HEK293 (cell line): ENCODE results near the gene SYNGAP1.
A peak's percentile ranks its signal among the peaks of the same experiment; 100 is the strongest.

Experiments
- CTCF ChIA-PET: fragments of 350-600 bp; formaldehyde crosslinking; extraction: SDS; loops from one replicate; lab custom pipeline; 2021; ENCODE audit warnings: antibody characterized with exemption; lab: Yijun Ruan, JAX
- POLR2A ChIA-PET: fragments of 300-600 bp; formaldehyde crosslinking; extraction: SDS; loops from one replicate; lab custom pipeline; 2020; ENCODE audit warnings: antibody characterized with exemption, inconsistent platforms; lab: Yijun Ruan, JAX
- H3K27ac ChIP-seq: fragments of 200-500 bp; sonication (Bioruptor generic); 2 replicates; pipeline ENCODE4 v1.5.1; 2014; ENCODE audit warnings: low read depth, low read length, control low read depth, inconsistent platforms; ENCODE audit errors: extremely low read depth
- H3K36me3 ChIP-seq, 2 experiments: fragments of 200-500 bp in 1 of 2; sonication (Bioruptor generic) in 1 of 2; 1 replicate in 1 of 2; 2 replicates in 1 of 2; pipeline ENCODE4 v1.5.1; 2014 to 2017; ENCODE audit warnings: inconsistent platforms in 2 of 2, low read length in 2 of 2; ENCODE audit not compliant: control insufficient read depth in 2 of 2, insufficient read depth in 1 of 2
- H3K4me1 ChIP-seq: fragments of 200-500 bp; sonication (Bioruptor generic); 2 replicates; pipeline ENCODE4 v1.5.1; 2014; ENCODE audit warnings: mild to moderate bottlenecking, low read length, inconsistent platforms; ENCODE audit not compliant: control insufficient read depth, insufficient read depth
- H3K4me3 ChIP-seq: 2 replicates; pipeline ENCODE4 v1.5.1; 2011; ENCODE audit warnings: low read depth, mild to moderate bottlenecking, control low read depth, low read length, moderate library complexity
- H3K9me3 ChIP-seq: fragments of 200-500 bp; sonication (Bioruptor generic); 2 replicates; pipeline ENCODE4 v1.5.1; 2014; ENCODE audit warnings: low read depth, low read length, inconsistent platforms; ENCODE audit not compliant: control insufficient read depth, insufficient read depth
- BCL11A ChIP-seq: fragments of 450-650 bp; formaldehyde crosslinking; IDR thresholded peaks from 2 replicates; pipeline ENCODE4 v1.5.1; 2016; ENCODE audit warnings: low read depth, missing biosample characterization, missing genetic modification characterization
- BCL11B ChIP-seq: fragments of 450-650 bp; formaldehyde crosslinking; IDR thresholded peaks from 2 replicates; pipeline ENCODE4 v1.5.1; 2016; ENCODE audit warnings: low read depth, missing biosample characterization, missing genetic modification characterization
- GLI4 ChIP-seq: fragments of 450-650 bp; formaldehyde crosslinking; IDR thresholded peaks from 2 replicates; pipeline ENCODE4 v1.5.1; 2016; ENCODE audit warnings: missing biosample characterization, missing genetic modification characterization
- KLF7 ChIP-seq: fragments of 450-650 bp; formaldehyde crosslinking; IDR thresholded peaks from 2 replicates; pipeline ENCODE4 v1.5.1; 2016; ENCODE audit warnings: missing biosample characterization, missing genetic modification characterization, borderline replicate concordance
- KLF8 ChIP-seq: fragments of 450-650 bp; formaldehyde crosslinking; IDR thresholded peaks from 2 replicates; pipeline ENCODE4 v1.5.1; 2016; ENCODE audit warnings: missing biosample characterization, missing genetic modification characterization
- KLF9 ChIP-seq: fragments of 450-650 bp; formaldehyde crosslinking; IDR thresholded peaks from 2 replicates; pipeline ENCODE4 v1.5.1; 2016; ENCODE audit warnings: missing biosample characterization, missing genetic modification characterization, low read depth
- REPIN1 ChIP-seq: fragments of 450-650 bp; formaldehyde crosslinking; IDR thresholded peaks from 2 replicates; pipeline ENCODE4 v1.5.1; 2017; ENCODE audit warnings: missing biosample characterization, missing genetic modification characterization, low read depth
- SP7 ChIP-seq: fragments of 450-650 bp; formaldehyde crosslinking; IDR thresholded peaks from 2 replicates; pipeline ENCODE4 v1.5.1; 2016; ENCODE audit warnings: missing biosample characterization, missing genetic modification characterization
- ZBTB20 ChIP-seq: fragments of 450-650 bp; formaldehyde crosslinking; IDR thresholded peaks from 2 replicates; pipeline ENCODE4 v1.5.1; 2016; ENCODE audit warnings: missing biosample characterization, missing genetic modification characterization
- ZBTB48 ChIP-seq: fragments of 450-650 bp; formaldehyde crosslinking; IDR thresholded peaks from 2 replicates; pipeline ENCODE4 v1.5.1; 2016; ENCODE audit warnings: missing biosample characterization, missing genetic modification characterization
- ZBTB7A ChIP-seq: fragments of 450-650 bp; formaldehyde crosslinking; IDR thresholded peaks from 2 replicates; pipeline ENCODE4 v1.5.1; 2016; ENCODE audit warnings: low read depth, missing biosample characterization, missing genetic modification characterization
- ZFP69B ChIP-seq: fragments of 450-650 bp; formaldehyde crosslinking; IDR thresholded peaks from 2 replicates; pipeline ENCODE4 v1.5.1; 2016; ENCODE audit warnings: missing biosample characterization, missing genetic modification characterization
- ZNF184 ChIP-seq: fragments of 450-650 bp; IDR thresholded peaks from 2 replicates; pipeline ENCODE4 v1.5.1; 2018; ENCODE audit warnings: missing biosample characterization, mild to moderate bottlenecking, missing genetic modification characterization
- ZNF292 ChIP-seq: fragments of 450-650 bp; formaldehyde crosslinking; IDR thresholded peaks from 2 replicates; pipeline ENCODE4 v1.5.1; 2016; ENCODE audit warnings: low read depth, missing biosample characterization, missing genetic modification characterization, borderline replicate concordance
- ZNF324 ChIP-seq: fragments of 450-650 bp; formaldehyde crosslinking; IDR thresholded peaks from 2 replicates; pipeline ENCODE4 v1.5.1; 2016; ENCODE audit warnings: missing biosample characterization, missing genetic modification characterization
- ZNF335 ChIP-seq: fragments of 450-650 bp; formaldehyde crosslinking; conservative IDR thresholded peaks from 2 replicates; pipeline ENCODE4 v1.5.1; 2016; ENCODE audit warnings: missing biosample characterization, missing genetic modification characterization
- ZNF391 ChIP-seq: fragments of 450-650 bp; formaldehyde crosslinking; IDR thresholded peaks from 2 replicates; pipeline ENCODE4 v1.5.1; 2016; ENCODE audit warnings: low read depth, missing biosample characterization, missing genetic modification characterization, borderline replicate concordance
- ZNF473 ChIP-seq: fragments of 450-650 bp; formaldehyde crosslinking; IDR thresholded peaks from 2 replicates; pipeline ENCODE4 v1.5.1; 2017; ENCODE audit warnings: missing biosample characterization, missing genetic modification characterization
- ZNF521 ChIP-seq: fragments of 450-650 bp; formaldehyde crosslinking; IDR thresholded peaks from 2 replicates; pipeline ENCODE4 v1.5.1; 2017; ENCODE audit warnings: missing biosample characterization, mild to moderate bottlenecking, missing genetic modification characterization
- ZNF561 ChIP-seq: fragments of 450-650 bp; IDR thresholded peaks from 2 replicates; pipeline ENCODE4 v1.5.1; 2018; ENCODE audit warnings: missing biosample characterization, missing genetic modification characterization, borderline replicate concordance
- ZNF600 ChIP-seq: fragments of 450-650 bp; formaldehyde crosslinking; IDR thresholded peaks from 2 replicates; pipeline ENCODE4 v1.5.1; 2016; ENCODE audit warnings: missing biosample characterization, missing genetic modification characterization
- ZNF76 ChIP-seq: fragments of 450-650 bp; formaldehyde crosslinking; IDR thresholded peaks from 2 replicates; pipeline ENCODE4; 2016; ENCODE audit warnings: low read depth, missing biosample characterization, missing genetic modification characterization, borderline replicate concordance
- ZSCAN30 ChIP-seq: fragments of 450-650 bp; IDR thresholded peaks from 2 replicates; pipeline ENCODE4 v1.5.1; 2018; ENCODE audit warnings: missing biosample characterization, mild to moderate bottlenecking, missing genetic modification characterization, moderate library complexity
- TF ChIP-seq, protein P1 (sequence below): fragments of 450-650 bp; formaldehyde crosslinking; IDR thresholded peaks from 2 replicates; pipeline ENCODE4 v1.5.1; 2016; ENCODE audit warnings: missing biosample characterization, missing genetic modification characterization
- TF ChIP-seq, protein P2 (sequence below): fragments of 450-650 bp; formaldehyde crosslinking; IDR thresholded peaks from 2 replicates; pipeline ENCODE4 v1.5.1; 2016; ENCODE audit warnings: missing biosample characterization, missing genetic modification characterization
- TF ChIP-seq, protein P3 (sequence below): fragments of 450-650 bp; formaldehyde crosslinking; optimal IDR thresholded peaks from 2 replicates; pipeline ENCODE3; 2016; ENCODE audit warnings: missing biosample characterization, mild to moderate bottlenecking, missing genetic modification characterization
- TF ChIP-seq, protein P4 (sequence below): fragments of 450-650 bp; formaldehyde crosslinking; IDR thresholded peaks from 2 replicates; pipeline ENCODE4 v1.5.1; 2017; ENCODE audit warnings: missing biosample characterization, missing genetic modification characterization
- TF ChIP-seq, protein P5 (sequence below): sonication (generic); formaldehyde crosslinking; IDR thresholded peaks from 2 replicates; pipeline ENCODE4 v1.8.1; 2022; ENCODE audit warnings: mild to moderate bottlenecking, moderate library complexity, missing genetic modification reagents

SYNGAP1 gene

DNA sequence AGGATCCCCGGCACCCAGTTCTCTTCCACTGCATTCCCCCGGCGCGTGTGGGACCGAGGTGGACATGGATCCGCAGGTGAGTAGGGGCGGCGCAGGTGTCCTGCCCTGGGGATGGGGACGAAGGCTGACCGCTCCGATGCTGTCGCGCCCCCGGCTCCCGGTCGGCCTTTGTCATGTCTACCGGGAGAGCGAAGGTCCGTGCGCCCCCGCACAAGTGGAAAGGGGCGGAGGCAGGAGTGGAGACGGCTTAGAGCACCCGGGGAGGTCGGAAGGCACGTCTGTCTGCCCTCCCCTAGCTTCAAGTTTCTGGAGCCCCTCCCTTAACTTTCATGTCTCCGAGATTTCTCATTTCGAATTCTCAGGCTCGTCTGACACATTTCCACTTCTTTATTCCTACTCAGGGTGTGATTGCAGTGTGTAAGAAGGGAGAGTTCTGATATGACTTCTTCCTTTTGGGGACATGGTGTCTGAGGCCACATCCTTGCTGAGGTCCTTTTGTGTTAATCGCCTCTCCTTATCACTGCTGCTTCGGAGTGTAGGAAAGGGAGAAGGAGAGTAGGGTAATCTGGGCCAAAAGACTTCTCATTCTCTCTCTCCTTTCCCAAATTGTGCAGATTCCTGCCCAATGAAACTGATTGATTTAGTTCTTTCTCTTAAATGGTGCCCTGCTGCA is 27.8 kb upstream of the SYNGAP1 start:
- H3K27ac ChIP-seq = peak overlapping the region; percentile 80
- ChIA-PET POLR2A (interaction anchor here (0.6 to 1.4 kb wide), 2 partner anchors 15 to 74 kb away, joined by 3 to 4 read pairs; partner anchors contain the start of gene ZBTB22), CTCF (interaction anchor here (0.5 to 1.1 kb wide), 4 partner anchors 17 to 524 kb away, joined by 3 to 5 read pairs (median 3); no protein-coding TSS in a partner anchor)
- TF ChIP-seq ZBTB48 = peak; percentile 48; the same call in 1 of the 2 replicates
- no peak for TF ChIP-seq ZFP69B (tag by site-specific recombination)
- 0 out of 2 replicates have a peak, but pooled peaks have one; percentile 52 for TF ChIP-seq GLI4 (tag by site-specific recombination)
- TF ChIP-seq ZNF335 (tag by site-specific recombination) = peak; percentile 62
- peak; percentile 29; the same call in 1 of the 2 replicates for TF ChIP-seq ZNF76
- TF ChIP-seq, protein P1, sequence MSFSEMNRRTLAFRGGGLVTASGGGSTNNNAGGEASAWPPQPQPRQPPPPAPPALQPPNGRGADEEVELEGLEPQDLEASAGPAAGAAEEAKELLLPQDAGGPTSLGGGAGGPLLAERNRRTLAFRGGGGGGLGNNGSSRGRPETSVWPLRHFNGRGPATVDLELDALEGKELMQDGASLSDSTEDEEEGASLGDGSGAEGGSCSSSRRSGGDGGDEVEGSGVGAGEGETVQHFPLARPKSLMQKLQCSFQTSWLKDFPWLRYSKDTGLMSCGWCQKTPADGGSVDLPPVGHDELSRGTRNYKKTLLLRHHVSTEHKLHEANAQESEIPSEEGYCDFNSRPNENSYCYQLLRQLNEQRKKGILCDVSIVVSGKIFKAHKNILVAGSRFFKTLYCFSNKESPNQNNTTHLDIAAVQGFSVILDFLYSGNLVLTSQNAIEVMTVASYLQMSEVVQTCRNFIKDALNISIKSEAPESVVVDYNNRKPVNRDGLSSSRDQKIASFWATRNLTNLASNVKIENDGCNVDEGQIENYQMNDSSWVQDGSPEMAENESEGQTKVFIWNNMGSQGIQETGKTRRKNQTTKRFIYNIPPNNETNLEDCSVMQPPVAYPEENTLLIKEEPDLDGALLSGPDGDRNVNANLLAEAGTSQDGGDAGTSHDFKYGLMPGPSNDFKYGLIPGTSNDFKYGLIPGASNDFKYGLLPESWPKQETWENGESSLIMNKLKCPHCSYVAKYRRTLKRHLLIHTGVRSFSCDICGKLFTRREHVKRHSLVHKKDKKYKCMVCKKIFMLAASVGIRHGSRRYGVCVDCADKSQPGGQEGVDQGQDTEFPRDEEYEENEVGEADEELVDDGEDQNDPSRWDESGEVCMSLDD (tag by site-specific recombination) = no peak
- peak; percentile 29; the same call in 1 of the 2 replicates for TF ChIP-seq BCL11B (tag by site-specific recombination)
- TF ChIP-seq KLF7 (tag by site-specific recombination) = peak; percentile 6; the same call in 1 of the 2 replicates
- 0 out of 2 replicates have a peak, but pooled peaks have one; percentile 5 for TF ChIP-seq BCL11A (tag by site-specific recombination)
- 0 out of 2 replicates have a peak, but pooled peaks have one; percentile 66 for TF ChIP-seq ZBTB7A
- TF ChIP-seq ZNF473 (tag by site-specific recombination) = no peak
- peak; percentile 75; the same call in 1 of the 2 replicates for TF ChIP-seq ZNF324 (tag by site-specific recombination)
- TF ChIP-seq, protein P2, sequence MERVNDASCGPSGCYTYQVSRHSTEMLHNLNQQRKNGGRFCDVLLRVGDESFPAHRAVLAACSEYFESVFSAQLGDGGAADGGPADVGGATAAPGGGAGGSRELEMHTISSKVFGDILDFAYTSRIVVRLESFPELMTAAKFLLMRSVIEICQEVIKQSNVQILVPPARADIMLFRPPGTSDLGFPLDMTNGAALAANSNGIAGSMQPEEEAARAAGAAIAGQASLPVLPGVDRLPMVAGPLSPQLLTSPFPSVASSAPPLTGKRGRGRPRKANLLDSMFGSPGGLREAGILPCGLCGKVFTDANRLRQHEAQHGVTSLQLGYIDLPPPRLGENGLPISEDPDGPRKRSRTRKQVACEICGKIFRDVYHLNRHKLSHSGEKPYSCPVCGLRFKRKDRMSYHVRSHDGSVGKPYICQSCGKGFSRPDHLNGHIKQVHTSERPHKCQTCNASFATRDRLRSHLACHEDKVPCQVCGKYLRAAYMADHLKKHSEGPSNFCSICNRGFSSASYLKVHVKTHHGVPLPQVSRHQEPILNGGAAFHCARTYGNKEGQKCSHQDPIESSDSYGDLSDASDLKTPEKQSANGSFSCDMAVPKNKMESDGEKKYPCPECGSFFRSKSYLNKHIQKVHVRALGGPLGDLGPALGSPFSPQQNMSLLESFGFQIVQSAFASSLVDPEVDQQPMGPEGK (tag by site-specific recombination) = peak; percentile 36; the same call in 1 of the 2 replicates
- TF ChIP-seq ZNF521 = no peak
- no peak for TF ChIP-seq ZNF184 (tag by site-specific recombination)
- TF ChIP-seq ZSCAN30 (tag by site-specific recombination) = 0 out of 2 replicates have a peak, but pooled peaks have one; percentile 50
- TF ChIP-seq, protein P3, sequence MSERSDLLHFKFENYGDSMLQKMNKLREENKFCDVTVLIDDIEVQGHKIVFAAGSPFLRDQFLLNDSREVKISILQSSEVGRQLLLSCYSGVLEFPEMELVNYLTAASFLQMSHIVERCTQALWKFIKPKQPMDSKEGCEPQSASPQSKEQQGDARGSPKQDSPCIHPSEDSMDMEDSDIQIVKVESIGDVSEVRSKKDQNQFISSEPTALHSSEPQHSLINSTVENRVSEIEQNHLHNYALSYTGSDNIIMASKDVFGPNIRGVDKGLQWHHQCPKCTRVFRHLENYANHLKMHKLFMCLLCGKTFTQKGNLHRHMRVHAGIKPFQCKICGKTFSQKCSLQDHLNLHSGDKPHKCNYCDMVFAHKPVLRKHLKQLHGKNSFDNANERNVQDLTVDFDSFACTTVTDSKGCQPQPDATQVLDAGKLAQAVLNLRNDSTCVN (tag by site-specific recombination) = peak; percentile 58
- 0 out of 2 replicates have a peak, but pooled peaks have one; percentile 76 for TF ChIP-seq KLF8 (tag by site-specific recombination)
- peak; percentile 67; the same call in 1 of the 2 replicates for TF ChIP-seq ZNF391
- TF ChIP-seq REPIN1 (tag by site-specific recombination) = no peak
- peak; percentile 36 for TF ChIP-seq ZBTB20 (tag by site-specific recombination)
- TF ChIP-seq, protein P4, sequence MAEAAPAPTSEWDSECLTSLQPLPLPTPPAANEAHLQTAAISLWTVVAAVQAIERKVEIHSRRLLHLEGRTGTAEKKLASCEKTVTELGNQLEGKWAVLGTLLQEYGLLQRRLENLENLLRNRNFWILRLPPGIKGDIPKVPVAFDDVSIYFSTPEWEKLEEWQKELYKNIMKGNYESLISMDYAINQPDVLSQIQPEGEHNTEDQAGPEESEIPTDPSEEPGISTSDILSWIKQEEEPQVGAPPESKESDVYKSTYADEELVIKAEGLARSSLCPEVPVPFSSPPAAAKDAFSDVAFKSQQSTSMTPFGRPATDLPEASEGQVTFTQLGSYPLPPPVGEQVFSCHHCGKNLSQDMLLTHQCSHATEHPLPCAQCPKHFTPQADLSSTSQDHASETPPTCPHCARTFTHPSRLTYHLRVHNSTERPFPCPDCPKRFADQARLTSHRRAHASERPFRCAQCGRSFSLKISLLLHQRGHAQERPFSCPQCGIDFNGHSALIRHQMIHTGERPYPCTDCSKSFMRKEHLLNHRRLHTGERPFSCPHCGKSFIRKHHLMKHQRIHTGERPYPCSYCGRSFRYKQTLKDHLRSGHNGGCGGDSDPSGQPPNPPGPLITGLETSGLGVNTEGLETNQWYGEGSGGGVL = no peak
- TF ChIP-seq, protein P5, sequence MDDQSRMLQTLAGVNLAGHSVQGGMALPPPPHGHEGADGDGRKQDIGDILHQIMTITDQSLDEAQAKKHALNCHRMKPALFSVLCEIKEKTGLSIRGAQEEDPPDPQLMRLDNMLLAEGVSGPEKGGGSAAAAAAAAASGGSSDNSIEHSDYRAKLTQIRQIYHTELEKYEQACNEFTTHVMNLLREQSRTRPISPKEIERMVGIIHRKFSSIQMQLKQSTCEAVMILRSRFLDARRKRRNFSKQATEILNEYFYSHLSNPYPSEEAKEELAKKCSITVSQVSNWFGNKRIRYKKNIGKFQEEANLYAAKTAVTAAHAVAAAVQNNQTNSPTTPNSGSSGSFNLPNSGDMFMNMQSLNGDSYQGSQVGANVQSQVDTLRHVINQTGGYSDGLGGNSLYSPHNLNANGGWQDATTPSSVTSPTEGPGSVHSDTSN (CRISPR knock-in tag) = peak; percentile 57; the same call in 1 of the 2 replicates
- no peak for TF ChIP-seq ZNF561 (tag by site-specific recombination)
- peak; percentile 68; the same call in 1 of the 2 replicates for TF ChIP-seq KLF9
- no peak for TF ChIP-seq ZNF292 (tag by site-specific recombination)
- no peak; the same call in 1 of the 2 replicates for TF ChIP-seq SP7 (tag by site-specific recombination)
- peak; percentile 26; the same call in 1 of the 2 replicates for TF ChIP-seq ZNF600 (tag by site-specific recombination)

More for the DNA sequence above, 27.8 kb upstream of the SYNGAP1 start:
- Histone ChIP-seq H3K4me1 (peaks cover 10% of the 10 kb centered on the region), H3K36me3 (peaks cover 6 to 15% of the 10 kb centered on the region in 2 experiments; a peak in 2 of 3 replicates), H3K4me3 (peak overlapping the region; percentile 82), H3K9me3 (no peaks in the 10 kb centered on the region)
